Measurements from ENCODE around the gene SLC25A51.
"Not testable (repeated sequence)": the region's sequence is repeated elsewhere in the genome, so short reads cannot be mapped to it uniquely, and the experiment has no call there.

Gene SLC25A51

GRCh38 chr9:37919246-37919955 is 15.5 kb upstream of the SLC25A51 start:
- DNase-seq, result no peak

- DNase-seq, result no peak
Measured at GRCh38 chr9:37918665-37919170, 14.8 kb upstream of the SLC25A51 start.

DNA sequence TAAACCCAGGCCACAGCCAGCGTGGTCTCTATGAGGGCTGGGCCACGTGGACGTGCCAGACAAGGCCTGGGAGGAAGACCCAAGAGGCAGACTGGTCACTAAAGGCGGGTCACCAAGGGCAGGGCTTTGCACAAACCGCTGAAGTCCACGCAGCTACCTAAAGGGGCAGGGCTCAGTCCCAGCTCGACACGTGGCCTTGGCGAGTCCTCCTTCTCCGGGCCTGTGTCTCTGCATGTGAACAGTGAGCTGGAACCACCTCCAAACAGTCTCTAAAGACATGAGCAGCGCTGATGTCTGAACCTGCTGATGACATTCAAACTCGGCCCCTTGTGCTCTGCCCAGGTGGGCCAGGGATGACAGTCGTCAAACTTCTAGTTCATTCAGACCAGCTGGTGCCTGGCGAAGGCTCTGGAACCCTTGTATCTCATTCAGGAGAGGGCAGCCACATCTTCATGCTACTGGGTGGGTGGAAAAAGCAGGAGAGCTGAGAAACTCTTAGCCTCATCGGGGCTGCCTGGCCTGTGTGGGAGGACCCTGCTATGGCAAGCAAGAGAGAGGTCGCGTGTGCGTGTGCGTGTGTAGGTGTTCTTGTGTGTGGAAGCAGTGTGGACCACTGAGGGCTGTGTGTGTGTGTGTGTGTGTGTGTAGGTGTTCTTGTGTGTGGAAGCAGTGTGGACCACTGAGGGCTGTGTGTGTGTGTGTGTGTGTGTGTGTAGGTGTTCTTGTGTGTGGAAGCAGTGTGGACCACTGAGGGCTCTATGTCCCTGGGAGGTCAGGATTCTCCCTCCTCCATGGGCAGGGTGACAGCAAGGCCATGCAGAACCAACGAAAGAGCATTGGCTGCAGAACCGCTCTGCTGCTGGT is 14.1 kb upstream of the SLC25A51 start:
- DNase-seq, result no peak

GRCh38 chr9:37917313-37917731 is 13.4 kb upstream of the SLC25A51 start:
- DNase-seq, result no peak

GRCh38 chr9:37916471-37917312 is 12.8 kb upstream of the SLC25A51 start:
- no peak for DNase-seq

DNA sequence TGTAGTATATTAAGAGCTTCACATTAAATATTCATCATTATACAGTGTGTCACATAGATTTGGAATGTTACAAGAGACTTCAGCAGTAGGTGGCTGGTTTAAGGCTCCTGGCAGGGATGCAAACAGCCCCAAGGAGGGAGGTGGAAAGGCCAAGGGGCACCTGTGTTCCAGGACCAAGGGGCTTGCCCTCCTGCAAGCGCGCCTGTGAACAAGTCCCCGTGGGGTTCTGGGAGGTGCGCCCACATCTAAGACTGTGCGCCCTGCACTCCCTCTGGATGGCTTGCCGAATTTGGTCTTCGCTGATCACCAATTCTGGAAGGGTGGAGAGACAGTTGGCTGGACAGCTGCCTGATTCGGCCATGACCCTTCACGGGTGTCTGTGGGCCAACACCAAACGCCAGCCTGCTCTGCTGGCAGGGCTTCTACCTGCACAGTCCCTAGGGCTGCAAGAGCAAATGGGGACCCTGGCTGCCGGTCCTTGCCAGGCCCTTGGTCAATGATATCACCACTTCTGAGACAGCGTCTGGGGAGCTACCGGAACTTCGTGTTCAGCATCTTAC is 12.1 kb upstream of the SLC25A51 start:
- no peak for DNase-seq

- no peak for DNase-seq
Measured at GRCh38 chr9:37914701-37915358, 10.9 kb upstream of the SLC25A51 start.

DNA sequence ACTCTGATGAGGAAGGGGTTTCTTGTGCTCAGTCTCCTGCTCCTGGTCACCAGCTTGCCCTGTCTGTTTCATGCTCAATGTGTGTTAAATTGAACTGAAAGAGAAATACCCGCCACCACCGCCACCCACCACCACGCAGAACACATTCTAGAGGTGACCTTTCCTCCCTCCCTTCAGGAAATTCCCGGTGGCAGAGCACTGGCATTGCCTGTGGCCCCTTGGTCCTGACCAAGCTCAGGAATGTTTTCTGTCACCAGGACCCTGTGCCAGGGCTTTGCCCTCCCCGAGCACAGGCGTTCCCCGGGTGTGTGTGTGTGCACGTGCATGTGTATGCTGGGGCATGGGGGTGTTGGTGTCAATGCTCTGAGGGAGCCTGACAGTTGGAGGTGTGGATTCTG is 10.2 kb upstream of the SLC25A51 start:
- no peak for DNase-seq

- peak; percentile 88 to 95 (median 89) for DNase-seq
Measured at GRCh38 chr9:37913480-37914153, 9.7 kb upstream of the SLC25A51 start.

GRCh38 chr9:37911271-37911681 is 7.3 kb upstream of the SLC25A51 start:
- no peak for DNase-seq

GRCh38 chr9:37910271-37910670 is 6.3 kb upstream of the SLC25A51 start:
- no peak for DNase-seq

DNA sequence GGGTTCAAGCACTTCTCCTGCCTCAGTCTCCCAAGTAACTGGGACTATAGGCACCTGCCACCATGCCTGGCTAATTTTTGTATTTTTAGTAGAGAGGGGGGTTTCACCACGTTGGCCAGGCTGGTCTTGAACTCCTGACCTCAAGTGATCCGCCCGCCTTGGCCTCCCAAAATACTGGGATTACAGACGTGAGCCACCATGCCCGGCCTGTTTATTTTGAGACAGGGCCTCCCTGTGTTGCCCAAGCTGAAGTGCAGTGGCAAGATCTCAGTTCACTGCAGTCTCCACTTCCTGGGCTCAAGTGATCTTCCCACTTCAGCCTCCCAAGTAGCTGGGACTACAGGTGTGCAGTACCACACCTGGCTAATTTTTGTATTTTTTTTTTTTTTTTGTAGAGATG is 5.9 kb upstream of the SLC25A51 start:
- not testable (repeated sequence) for DNase-seq

GRCh38 chr9:37909326-37909725 is 5.4 kb upstream of the SLC25A51 start:
- no peak for DNase-seq

DNA sequence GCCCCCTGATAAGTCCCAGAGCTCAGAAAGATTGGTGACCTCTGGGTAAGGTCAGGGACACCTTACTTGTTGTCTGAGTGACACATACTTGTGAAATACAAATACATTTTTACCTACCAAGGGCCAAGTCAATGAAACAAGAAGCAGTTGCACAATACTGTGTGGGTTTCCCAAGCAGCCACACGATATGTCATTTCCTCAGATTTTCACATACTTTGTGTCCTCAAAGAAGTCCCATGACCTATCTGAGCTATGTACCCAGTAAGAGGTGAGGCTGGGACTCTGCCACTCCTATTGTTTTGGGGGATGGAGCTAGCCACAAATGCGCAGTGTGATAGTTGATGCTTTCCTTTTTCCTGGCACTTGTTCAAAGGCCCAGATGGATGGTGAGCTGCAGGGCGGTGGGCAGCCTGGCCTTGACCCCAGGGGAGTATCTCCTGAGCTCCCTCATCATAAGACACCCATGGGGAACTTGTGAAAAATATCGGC is 4.8 kb upstream of the SLC25A51 start:
- DNase-seq, result peak; percentile 78 to 92 (median 91)

- DNase-seq, result no peak
Measured at GRCh38 chr9:37908283-37908682, 4.4 kb upstream of the SLC25A51 start.

DNA sequence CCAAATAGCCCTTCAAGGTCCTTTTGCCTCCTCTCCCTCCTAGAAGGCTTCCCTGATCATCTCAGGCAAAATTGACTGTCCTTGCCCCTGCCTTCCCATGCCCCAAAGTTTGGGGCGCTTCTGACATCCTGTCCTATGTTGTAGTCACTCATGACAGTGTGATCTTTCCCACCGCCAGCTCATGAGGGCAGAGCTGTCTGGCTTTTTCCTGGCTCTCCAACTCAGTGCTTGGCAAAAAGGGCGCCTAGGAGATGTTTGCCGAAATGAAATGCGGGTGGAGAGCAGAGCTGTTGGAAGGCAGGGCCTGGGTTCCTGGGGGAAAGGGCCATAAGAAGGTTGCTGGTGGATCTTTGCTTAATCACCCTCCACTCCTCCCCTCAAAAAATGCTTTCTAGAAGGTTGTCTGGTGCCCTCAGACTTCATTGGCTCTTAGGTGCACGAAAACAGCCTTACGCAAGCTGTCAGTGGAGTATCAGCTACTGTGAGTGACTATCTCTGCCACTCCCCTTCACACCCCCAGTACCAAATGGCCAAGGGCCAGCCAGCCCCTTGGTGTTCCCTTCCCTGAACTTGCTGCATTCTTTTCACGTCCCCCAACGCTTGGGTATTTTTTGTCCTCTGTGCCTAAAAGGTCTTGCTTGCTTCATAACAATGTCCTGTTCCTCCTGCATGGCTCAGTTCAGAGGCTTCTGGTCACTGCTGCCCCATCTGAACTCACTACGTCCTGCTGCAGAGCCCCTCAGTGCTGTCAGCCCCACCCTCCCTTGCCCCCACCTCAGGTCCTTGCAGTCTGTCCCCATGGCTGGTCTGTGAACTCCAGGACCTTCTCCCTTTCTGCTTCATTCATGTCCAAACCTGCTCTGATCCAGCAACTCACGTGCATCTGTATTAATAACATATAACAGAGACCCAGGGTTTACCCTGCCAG is 2.6 kb upstream of the SLC25A51 start:
- no peak for DNase-seq

DNA sequence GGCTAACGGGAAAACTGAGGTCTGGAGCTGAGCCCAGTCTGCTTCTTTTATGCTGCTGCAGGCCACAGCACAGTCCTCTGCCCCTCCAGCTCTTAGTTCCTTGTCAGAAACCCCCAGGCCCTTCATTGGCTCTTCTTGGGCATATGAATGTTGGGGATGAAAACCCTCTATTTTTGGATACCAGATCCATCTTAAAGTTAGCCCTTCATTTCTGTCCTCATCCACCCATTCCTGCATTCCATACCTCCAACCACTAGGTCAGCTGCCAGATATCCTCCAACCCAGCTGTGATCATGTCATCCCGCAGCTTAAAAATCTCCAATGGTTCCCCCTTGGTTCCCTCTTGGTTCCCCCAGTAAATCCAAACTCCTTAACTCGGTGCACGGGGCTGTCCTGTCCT is 1.8 kb upstream of the SLC25A51 start:
- no peak for DNase-seq

DNA sequence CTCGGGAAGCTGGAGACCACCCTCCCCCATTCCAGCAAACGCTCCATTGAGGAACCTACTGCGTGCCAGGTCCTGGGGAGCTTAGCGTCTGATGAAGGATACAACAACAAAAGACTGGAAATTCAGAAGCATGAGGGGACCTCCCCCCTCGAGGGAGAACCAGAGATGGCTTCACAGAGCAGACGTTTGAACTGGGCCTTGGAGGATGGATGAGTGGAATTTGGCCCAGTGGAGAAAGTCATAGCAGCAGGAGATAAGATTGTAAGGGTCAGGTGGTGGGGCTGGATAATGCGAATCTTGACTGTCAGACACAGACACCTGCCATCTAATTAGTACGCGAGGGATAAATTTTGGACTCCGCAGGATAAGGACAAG is 1.2 kb upstream of the SLC25A51 start:
- DNase-seq, result no peak

DNA sequence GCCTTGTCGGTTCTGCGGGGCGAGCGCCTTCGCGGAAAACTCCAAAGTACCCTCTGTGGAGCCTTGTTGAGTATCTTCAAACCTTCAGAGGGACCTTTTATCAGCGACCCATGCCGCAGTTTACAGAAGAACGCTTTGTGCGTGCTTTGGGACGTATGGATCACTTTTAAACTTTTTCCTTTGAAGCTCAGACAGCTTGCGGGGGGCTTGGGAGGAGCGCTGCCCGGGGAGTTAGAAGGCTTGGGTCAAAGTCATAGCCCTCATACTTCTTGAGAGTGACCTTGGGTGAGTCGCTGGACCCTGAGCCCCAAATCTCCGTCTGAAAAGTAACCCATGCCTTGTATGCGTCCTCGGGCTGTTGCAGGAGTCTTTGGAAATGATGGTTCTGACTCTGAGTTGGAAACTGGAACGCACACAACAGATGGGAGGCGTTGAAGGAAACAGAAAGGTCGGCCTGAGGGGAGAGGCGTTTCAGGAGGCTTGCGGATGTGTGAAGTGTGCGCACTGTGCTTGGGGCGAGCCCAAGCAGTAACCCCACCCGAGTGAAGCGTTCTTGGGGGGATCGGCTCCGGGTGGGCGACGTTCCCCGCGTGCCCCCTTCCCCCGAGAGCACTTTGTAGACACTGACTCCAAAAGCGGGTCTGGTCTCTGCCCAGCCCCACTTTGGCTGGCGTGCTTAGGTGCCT is 661 bp upstream of the SLC25A51 start:
- DNase-seq, result peak in 1 of 3 donors; percentile 16

Data from suppressor macrophage treated with lipopolysaccharide for 1 hour (primary cell).